ENCODE measurements around the gene LIPA. TPM values are rescaled to one million over a fixed set of nuclear protein-coding genes. Genes with fewer than 3 reads are reported as not detected.

The LIPA gene
- total and polyA plus RNA-seq, 9 of the 15 experiments (the other 6 are each of a cell fraction or from before 2014, with no cell fraction given): 0.07 to 0.40 (median 0.15) TPM; not detected in 1

GRCh38 chr10:89207801-89208551 is 43.6 kb downstream of the LIPA start:
- FAIRE-seq (no peak), DNase-seq (ENCODE audit: extremely low read depth in 1 of 4, low spot score in 3 of 4) (no peak), ATAC-seq (no peak)
- Histone ChIP-seq H3K79me2 (ENCODE audit: control insufficient read depth, insufficient read depth, low read length) (no peaks in the 10 kb centered on the region), H3K9me3 (replicated peaks; ENCODE audit: control insufficient read depth, insufficient read depth, low read depth, low read length) (no peaks in the 10 kb centered on the region), H3K4me3 (no peak overlapping the region), H3K4me2 (ENCODE audit: insufficient read depth, low read length) (no peak overlapping the region), H2AFZ (ENCODE audit: low read depth, low read length) (no peak overlapping the region), H3K36me3 (ENCODE audit: control insufficient read depth, insufficient read depth, low read length) (no peaks in the 10 kb centered on the region), H3K27ac (ENCODE audit: extremely low read depth, low read depth, low read length) (no peak overlapping the region), H3K9me1 (ENCODE audit: control insufficient read depth, insufficient read depth, low read length) (no peaks in the 10 kb centered on the region), H3K27me3 (ENCODE audit: control insufficient read depth in 2 of 2, insufficient read depth in 2 of 2, low read length in 2 of 2) (peaks cover 6 to 24% of the 10 kb centered on the region in 2 experiments; a peak in 3 of 5 replicates), H3K9ac (ENCODE audit: insufficient read depth in 1 of 2, low read depth in 2 of 2, low read length in 2 of 2) (no peak overlapping the region), H3K4me1 (replicated peaks in 1 of 2; ENCODE audit: control insufficient read depth in 2 of 2, insufficient read depth in 2 of 2, low read length in 2 of 2) (peaks cover 0 to 8% of the 10 kb centered on the region in 2 experiments; a peak in 2 of 5 replicates), H4K20me1 (replicated peaks; ENCODE audit: control insufficient read depth, insufficient read depth, low read length) (no peaks in the 10 kb centered on the region)
- ChIA-PET POLR2A (interaction anchor here (0.6 kb wide), 1 partner anchor 464 kb away, joined by 3 read pairs; no protein-coding TSS in a partner anchor), CTCF (ENCODE audit: low intra/inter-chr PET ratio) (no interaction called here)
- in situ Hi-C loops (cut with MboI): no loop called here
- BruUV-seq (replicated peaks): no TSS peak
- TF ChIP-seq ZBTB34 (CRISPR knock-in tag; IDR thresholded peaks at IDR 0.05): no peak
- TF ChIP-seq GTF2A2 (tag; IDR thresholded peaks at IDR 0.05): no peak
- TF ChIP-seq NFE2L1 (tag; IDR thresholded peaks at IDR 0.05; ENCODE audit: borderline replicate concordance, low read depth): no peak
- TF ChIP-seq ZFP1 (CRISPR knock-in tag; IDR thresholded peaks at IDR 0.05): no peak
- intact Hi-C loops (cut with micrococcal nuclease): no loop called here
- WGBS (ENCODE audit: insufficient coverage, low coverage, missing lambda C conversion rate): 8% methylated on average over 37 of the region's 60 CpGs

Measured in K562 (cell line).